Cardiac fibroblast (primary cell): ENCODE measurements around the gene TRPM3.

ENCODE experiments used
- DNase-seq, 2 donors: peaks; one replicate each; pipeline versions ENCODE4 v3.0.0 to v3.0.0-alpha.2; 2010; ENCODE audit warnings: low read depth in 2 of 2
- H3K4me3 ChIP-seq, 2 donors: replicated peaks in 1 of 2; 1 replicate in 1 of 2; 2 replicates in 1 of 2; pipeline ENCODE4 v1.5.1; 2011; ENCODE audit warnings: low read depth in 2 of 2, low read length in 2 of 2, mild to moderate bottlenecking in 2 of 2, moderate library complexity in 1 of 2
- CTCF ChIP-seq: IDR thresholded peaks from one replicate; pipeline ENCODE4 v1.5.1; 2011; ENCODE audit warnings: low read depth, mild to moderate bottlenecking, low read length, inconsistent platforms

TRPM3 gene

GRCh38 chr9:70488793-70489105, 632.7 kb downstream of the TRPM3 start:
- no peak overlapping the region for H3K4me3 ChIP-seq
- peak in 1 of 2 donors; percentile 57 for DNase-seq
- no peak for TF ChIP-seq CTCF

- TF ChIP-seq CTCF = no peak
- H3K4me3 ChIP-seq = no peak overlapping the region
- DNase-seq = no peak
These were observed 633.2 kb downstream of the TRPM3 start for GRCh38 chr9:70488098-70488792.

- no peak for TF ChIP-seq CTCF
- no peak for DNase-seq
- no peak overlapping the region for H3K4me3 ChIP-seq
These were observed 635.3 kb downstream of the TRPM3 start for GRCh38 chr9:70486127-70486526.

- peak in 1 of 2 donors; percentile 87 for DNase-seq
- TF ChIP-seq CTCF = no peak
- H3K4me3 ChIP-seq = no peak overlapping the region
These were observed 636.1 kb downstream of the TRPM3 start for GRCh38 chr9:70485273-70485858.

GRCh38 chr9:70484232-70485130, 636.9 kb downstream of the TRPM3 start:
- no peak overlapping the region for H3K4me3 ChIP-seq
- TF ChIP-seq CTCF = peak; percentile 82
- peak; percentile 93 to 94 for DNase-seq

- DNase-seq = no peak
- no peak overlapping the region for H3K4me3 ChIP-seq
- no peak for TF ChIP-seq CTCF
These were observed 640.0 kb downstream of the TRPM3 start for GRCh38 chr9:70481471-70481870.
